SK-N-SH (cell line): Measurements from ENCODE around the gene HTR2B. TPM values are rescaled to one million over a fixed set of nuclear protein-coding genes. Genes with fewer than 3 reads are reported as not detected.

Experiments used
- CTCF ChIA-PET: fragments of 300-600, 350-600 bp; formaldehyde crosslinking; extraction: SDS; loops from one replicate; lab custom pipeline; 2021; lab: Yijun Ruan, JAX
- POLR2A ChIA-PET: fragments of 350-600 bp; sonication (Branson Sonifier 250); formaldehyde crosslinking; extraction: SDS; loops from one replicate; lab custom pipeline; 2020; ENCODE audit warnings: antibody characterized with exemption, inconsistent platforms; lab: Yijun Ruan, JAX
- DNase-seq: peaks from one replicate; pipeline ENCODE4 v3.0.0; 2012
- H2AFZ ChIP-seq: fragments of 200-600 bp; sonication (generic); 2 replicates; pipeline ENCODE4 v1.8.1; 2016; ENCODE audit warnings: antibody characterized with exemption, mild to moderate bottlenecking, low read depth
- H3F3A ChIP-seq: fragments of 200-600 bp; sonication (generic); replicated peaks from 2 replicates; pipeline ENCODE3; 2016; ENCODE audit warnings: antibody characterized with exemption, mild to moderate bottlenecking; ENCODE audit not compliant: insufficient read depth
- H3K27ac ChIP-seq, 2 experiments: fragments of 200-500 bp in 1 of 2; fragments of 200-600 bp in 1 of 2; sonication (Bioruptor generic) in 1 of 2; sonication (generic), shearing (Covaris generic) in 1 of 2; 2 replicates each; pipeline versions ENCODE4 v1.5.1 to v1.6.1; 2014 to 2016; ENCODE audit warnings: low read depth in 2 of 2, inconsistent platforms in 1 of 2, low read length in 1 of 2, mild to moderate bottlenecking in 1 of 2, mixed read lengths in 1 of 2
- H3K27me3 ChIP-seq: fragments of 200-600 bp; sonication (generic), shearing (Covaris generic); 2 replicates; pipeline ENCODE4 v1.6.1; 2016; ENCODE audit warnings: mixed run types; ENCODE audit not compliant: insufficient read depth
- H3K36me3 ChIP-seq, 2 experiments: fragments of 200-500 bp in 1 of 2; fragments of 200-600 bp in 1 of 2; sonication (Bioruptor generic) in 1 of 2; sonication (generic) in 1 of 2; replicated peaks in 1 of 2; 2 replicates each; pipeline versions ENCODE3 to v1.5.1; 2014 to 2016; ENCODE audit warnings: low read length in 1 of 2, mild to moderate bottlenecking in 1 of 2; ENCODE audit not compliant: insufficient read depth in 2 of 2, control insufficient read depth in 1 of 2
- H3K4me1 ChIP-seq, 2 experiments: fragments of 200-500 bp in 1 of 2; fragments of 200-600 bp in 1 of 2; sonication (Bioruptor generic) in 1 of 2; sonication (generic), shearing (Covaris generic) in 1 of 2; 2 replicates each; pipeline versions ENCODE4 v1.5.1 to v1.6.1; 2014 to 2016; ENCODE audit warnings: low read depth in 1 of 2, low read length in 1 of 2, mixed run types in 1 of 2; ENCODE audit not compliant: insufficient read depth in 2 of 2, control insufficient read depth in 1 of 2
- H3K4me2 ChIP-seq: fragments of 200-600 bp; sonication (generic), shearing (Covaris generic); 2 replicates; pipeline ENCODE4 v1.6.1; 2017; ENCODE audit warnings: mixed run types
- H3K4me3 ChIP-seq, 2 experiments: fragments of 200-500 bp in 1 of 2; fragments of 200-600 bp in 1 of 2; sonication (Bioruptor generic) in 1 of 2; sonication (generic), shearing (Covaris generic) in 1 of 2; 2 replicates each; pipeline versions ENCODE4 v1.5.1 to v1.8.1; 2014 to 2016; ENCODE audit warnings: low read depth in 2 of 2, inconsistent platforms in 1 of 2, low read length in 1 of 2, mild to moderate bottlenecking in 1 of 2, mixed read lengths in 1 of 2, moderate library complexity in 1 of 2
- H3K79me2 ChIP-seq: fragments of 200-600 bp; sonication (generic); 2 replicates; pipeline ENCODE4 v1.8.1; 2017; ENCODE audit warnings: mild to moderate bottlenecking; ENCODE audit not compliant: insufficient read depth
- H3K9ac ChIP-seq: fragments of 200-600 bp; sonication (generic); 2 replicates; pipeline ENCODE4 v1.6.1; 2017; ENCODE audit warnings: mixed run types
- H3K9me2 ChIP-seq: fragments of 200-600 bp; sonication (generic); 2 replicates; pipeline ENCODE4 v1.6.1; 2017; ENCODE audit warnings: mixed run types
- H3K9me3 ChIP-seq: fragments of 200-600 bp; sonication (generic); 2 replicates; pipeline ENCODE4 v1.6.1; 2017; ENCODE audit warnings: mixed run types, mild to moderate bottlenecking, moderate library complexity
- H4K20me1 ChIP-seq: fragments of 200-600 bp; sonication (generic); 2 replicates; pipeline ENCODE4 v1.6.1; 2017; ENCODE audit warnings: mild to moderate bottlenecking, mixed run types; ENCODE audit not compliant: insufficient read depth
- CHD2 ChIP-seq: fragments of 150-350 bp; IDR thresholded peaks from 2 replicates; pipeline ENCODE4 v1.6.1; 2018; ENCODE audit warnings: low read length; ENCODE audit not compliant: partially characterized antibody
- EP300 ChIP-seq, 2 experiments: IDR thresholded peaks; 2 replicates each; pipeline versions ENCODE4 v1.4.0 to v1.6.1; 2012; ENCODE audit warnings: borderline replicate concordance in 1 of 2, low read depth in 1 of 2, low read length in 1 of 2
- FOSL2 ChIP-seq: IDR thresholded peaks from 2 replicates; pipeline ENCODE4 v1.4.0; 2012; ENCODE audit warnings: low read depth, mild to moderate bottlenecking, moderate library complexity, borderline replicate concordance
- FOXM1 ChIP-seq: IDR thresholded peaks from 2 replicates; pipeline ENCODE4 v1.4.0; 2012; ENCODE audit warnings: low read depth, mild to moderate bottlenecking
- GABPA ChIP-seq: IDR thresholded peaks from 2 replicates; pipeline ENCODE4 v1.4.0; 2012; ENCODE audit warnings: low read depth, mild to moderate bottlenecking
- JUND ChIP-seq: IDR thresholded peaks from 2 replicates; pipeline ENCODE4 v1.4.0; 2012
- MXI1 ChIP-seq: IDR thresholded peaks from 2 replicates; pipeline ENCODE4 v1.6.1; 2012; ENCODE audit warnings: mild to moderate bottlenecking, low read depth, low read length, improper control_type of control experiment
- NRF1 ChIP-seq: IDR thresholded peaks from 2 replicates; pipeline ENCODE4 v1.6.1; 2012; ENCODE audit warnings: low read depth, mild to moderate bottlenecking, low read length
- RAD21 ChIP-seq: IDR thresholded peaks from 2 replicates; pipeline ENCODE4 v1.6.1; 2012; ENCODE audit warnings: mild to moderate bottlenecking, low read length
- RCOR1 ChIP-seq: fragments of 150-350 bp; IDR thresholded peaks from 2 replicates; pipeline ENCODE4 v1.6.1; 2017; ENCODE audit warnings: antibody characterized with exemption, low read length
- RFX5 ChIP-seq: IDR thresholded peaks from 2 replicates; pipeline ENCODE4 v1.6.1; 2012; ENCODE audit warnings: mild to moderate bottlenecking, improper control_type of control experiment, low read length
- RXRA ChIP-seq: IDR thresholded peaks from 2 replicates; pipeline ENCODE4 v1.4.0; 2012; ENCODE audit warnings: low read depth, mild to moderate bottlenecking, borderline replicate concordance
- SMC3 ChIP-seq: IDR thresholded peaks from 2 replicates; pipeline ENCODE4 v1.6.1; 2012; ENCODE audit warnings: low read depth, low read length, improper control_type of control experiment
- TCF12 ChIP-seq: IDR thresholded peaks from 2 replicates; pipeline ENCODE4 v1.4.0; 2012
- TEAD4 ChIP-seq: IDR thresholded peaks from 2 replicates; pipeline ENCODE4 v1.4.0; 2012; ENCODE audit warnings: mild to moderate bottlenecking, borderline replicate concordance; ENCODE audit not compliant: insufficient read depth
- USF2 ChIP-seq: fragments of 150-350 bp; IDR thresholded peaks from 2 replicates; pipeline ENCODE4 v1.6.1; 2017; ENCODE audit warnings: antibody characterized with exemption, low read length, low read depth, borderline replicate concordance
- YY1 ChIP-seq: IDR thresholded peaks from 2 replicates; pipeline ENCODE4 v1.4.0; 2012; ENCODE audit warnings: low read depth, mild to moderate bottlenecking
- WGBS: methylation state at CpG from one replicate; pipeline ENCODE4 v1.1.6; 2017; ENCODE audit warnings: low lambda C conversion rate; 5-methylcytosine and 5-hydroxymethylcytosine counted together
- polyA plus RNA-seq, 3 experiments: library from polyadenylated mRNA; depleted of rRNA; stranded (reverse); fragments of >200 nt; gene quantifications; 2 replicates each; pipeline ENCODE4 v1.2.3, GENCODE V29; 2012
- TF ChIP-seq, protein P1 (sequence below): fragments of 200-600 bp; sonication (generic); IDR thresholded peaks from 2 replicates; pipeline ENCODE4 v1.6.1; 2017; ENCODE audit warnings: antibody characterized with exemption, mild to moderate bottlenecking, moderate library complexity

Gene HTR2B
- polyA plus RNA-seq, 1 of the 3 experiments (the other 2 are of a cell fraction) = 0.25 TPM

GRCh38 chr2:231111987-231112386, 12.9 kb downstream of the HTR2B start:
- DNase-seq = no peak
- no peaks in the 10 kb centered on the region for H3K9me2 ChIP-seq
- 96% methylated on average over 1 of the region's 1 CpG for WGBS
- H3K9me3 ChIP-seq = no peaks in the 10 kb centered on the region
- no peak overlapping the region for H3K9ac ChIP-seq
- H2AFZ ChIP-seq = no peak overlapping the region
- peaks cover 4 to 9% of the 10 kb centered on the region in 2 experiments; a peak in 3 of 4 replicates for H3K4me1 ChIP-seq
- H3K36me3 ChIP-seq = peaks cover 43 to 58% of the 10 kb centered on the region in 2 experiments
- peak overlapping the region in 1 of 2 experiments; percentile 23; a peak in 1 of 4 replicates for H3K27ac ChIP-seq
- 0 out of 2 replicates have a peak overlapping the region, but pooled peaks have one; percentile 10 for H3K4me2 ChIP-seq
- ChIA-PET POLR2A (no interaction called here), CTCF (interaction anchor here (0.9 to 4.6 kb wide), 10 partner anchors 8 to 300 kb away, joined by 3 to 32 read pairs (median 4); partner anchors contain the start of gene HTR2B)
- H3K79me2 ChIP-seq = peaks cover 10% of the 10 kb centered on the region
- H3K27me3 ChIP-seq = no peaks in the 10 kb centered on the region
- peaks cover 3% of the 10 kb centered on the region for H3F3A ChIP-seq
- no peak overlapping the region for H3K4me3 ChIP-seq
- no peaks in the 10 kb centered on the region for H4K20me1 ChIP-seq
- TF ChIP-seq JUND (0 out of 2 replicates have a peak, but pooled peaks have one; percentile 10), FOSL2 (0 out of 2 replicates have a peak, but pooled peaks have one; percentile 32), USF2 (no peak)

- Histone ChIP-seq H3K36me3 (peaks cover 47 to 65% of the 10 kb centered on the region in 2 experiments), H2AFZ (no peak overlapping the region), H3K4me2 (no peak overlapping the region), H3K27me3 (no peaks in the 10 kb centered on the region), H3F3A (peaks cover 3% of the 10 kb centered on the region), H3K79me2 (peaks cover 17% of the 10 kb centered on the region), H3K4me1 (peaks cover 4 to 9% of the 10 kb centered on the region in 2 experiments; a peak in 3 of 4 replicates), H3K9ac (no peak overlapping the region), H3K9me3 (no peaks in the 10 kb centered on the region), H3K27ac (peak overlapping the region in 1 of 2 experiments; percentile 69; a peak in 2 of 4 replicates), H3K9me2 (no peaks in the 10 kb centered on the region), H4K20me1 (no peaks in the 10 kb centered on the region), H3K4me3 (no peak overlapping the region)
- ChIA-PET CTCF (interaction anchor here (0.6 to 4.6 kb wide), 10 partner anchors 8 to 302 kb away, joined by 3 to 32 read pairs (median 4); no protein-coding TSS in a partner anchor), POLR2A (no interaction called here)
- WGBS = 96% methylated on average over 1 of the region's 1 CpG
- DNase-seq = no peak
- no peak for TF ChIP-seq TEAD4
- TF ChIP-seq NRF1 = no peak
- peak; percentile 19; the same call in 1 of the 2 replicates for TF ChIP-seq TCF12
- TF ChIP-seq YY1 = no peak
- TF ChIP-seq RFX5 = no peak
- peak; percentile 36; the same call in 1 of the 2 replicates for TF ChIP-seq SMC3
- TF ChIP-seq FOXM1 = no peak
- no peak for TF ChIP-seq EP300 (IDR thresholded peaks at IDR 0.05; ENCODE audit: borderline replicate concordance in 1 of 2, low read depth in 1 of 2, low read length in 1 of 2)
- TF ChIP-seq CHD2 = no peak
- no peak for TF ChIP-seq JUND
- no peak for TF ChIP-seq RXRA
- no peak for TF ChIP-seq USF2
- TF ChIP-seq RCOR1 = no peak
- TF ChIP-seq, protein P1, sequence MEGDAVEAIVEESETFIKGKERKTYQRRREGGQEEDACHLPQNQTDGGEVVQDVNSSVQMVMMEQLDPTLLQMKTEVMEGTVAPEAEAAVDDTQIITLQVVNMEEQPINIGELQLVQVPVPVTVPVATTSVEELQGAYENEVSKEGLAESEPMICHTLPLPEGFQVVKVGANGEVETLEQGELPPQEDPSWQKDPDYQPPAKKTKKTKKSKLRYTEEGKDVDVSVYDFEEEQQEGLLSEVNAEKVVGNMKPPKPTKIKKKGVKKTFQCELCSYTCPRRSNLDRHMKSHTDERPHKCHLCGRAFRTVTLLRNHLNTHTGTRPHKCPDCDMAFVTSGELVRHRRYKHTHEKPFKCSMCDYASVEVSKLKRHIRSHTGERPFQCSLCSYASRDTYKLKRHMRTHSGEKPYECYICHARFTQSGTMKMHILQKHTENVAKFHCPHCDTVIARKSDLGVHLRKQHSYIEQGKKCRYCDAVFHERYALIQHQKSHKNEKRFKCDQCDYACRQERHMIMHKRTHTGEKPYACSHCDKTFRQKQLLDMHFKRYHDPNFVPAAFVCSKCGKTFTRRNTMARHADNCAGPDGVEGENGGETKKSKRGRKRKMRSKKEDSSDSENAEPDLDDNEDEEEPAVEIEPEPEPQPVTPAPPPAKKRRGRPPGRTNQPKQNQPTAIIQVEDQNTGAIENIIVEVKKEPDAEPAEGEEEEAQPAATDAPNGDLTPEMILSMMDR = peak; percentile 44
- TF ChIP-seq MXI1 = no peak
- peak; percentile 74 for TF ChIP-seq RAD21
- TF ChIP-seq GABPA = no peak
Observed at GRCh38 chr2:231110551-231110950, 14.3 kb downstream of the HTR2B start.
